Activated T-cell treated with anti-CD3 and anti-CD28 coated beads, Interleukin-2, amount 50 U/mL, for 4 hours (primary cell): ENCODE results near the gene NELFCD. TPM values are rescaled to one million over a fixed set of nuclear protein-coding genes. Genes with fewer than 3 reads are reported as not detected.

Source experiments
- ATAC-seq, 2 donors: fragments of 200-7000 bp; cut with Tn5 transposase; one replicate each; pipeline ENCODE4 v1.10.0; 2021
- DNase-seq: peaks from one replicate; pipeline ENCODE4 v3.0.0-alpha.2; 2020
- H3K27me3 Mint-ChIP-seq: one replicate; pipeline ENCODE4 v1.8.0; 2021; ENCODE audit warnings: low read depth, mixed read lengths
- H3K36me3 Mint-ChIP-seq: one replicate; pipeline ENCODE4 v1.8.0; 2022; ENCODE audit warnings: mixed read lengths; ENCODE audit not compliant: insufficient read depth
- H3K4me1 Mint-ChIP-seq: one replicate; pipeline ENCODE4 v1.8.0; 2021; ENCODE audit warnings: low read depth, mixed read lengths
- H3K4me3 Mint-ChIP-seq: one replicate; pipeline ENCODE4 v1.8.0; 2021; ENCODE audit warnings: mild to moderate bottlenecking, moderate library complexity, mixed read lengths
- H3K9me3 Mint-ChIP-seq: one replicate; pipeline ENCODE4 v1.8.0; 2021; ENCODE audit warnings: mixed read lengths
- total RNA-seq, 3 donors: library from RNA; stranded (reverse); gene quantifications; one replicate each; pipeline ENCODE4 v1.2.1, GENCODE V29; 2021

The NELFCD gene
- total RNA-seq, 3 donors from 2014 or later = 119 to 146 (median 128) TPM

- Mint-ChIP-seq H3K9me3 (no peaks in the 10 kb centered on the region), H3K36me3 (no peaks in the 10 kb centered on the region), H3K4me1 (peaks cover 44% of the 10 kb centered on the region), H3K27me3 (no peaks in the 10 kb centered on the region), H3K4me3 (no peak overlapping the region)
- ATAC-seq (no peak), DNase-seq (no peak)
Measured at GRCh38 chr20:59015411-59015810, 34.4 kb downstream of the NELFCD start.

DNA sequence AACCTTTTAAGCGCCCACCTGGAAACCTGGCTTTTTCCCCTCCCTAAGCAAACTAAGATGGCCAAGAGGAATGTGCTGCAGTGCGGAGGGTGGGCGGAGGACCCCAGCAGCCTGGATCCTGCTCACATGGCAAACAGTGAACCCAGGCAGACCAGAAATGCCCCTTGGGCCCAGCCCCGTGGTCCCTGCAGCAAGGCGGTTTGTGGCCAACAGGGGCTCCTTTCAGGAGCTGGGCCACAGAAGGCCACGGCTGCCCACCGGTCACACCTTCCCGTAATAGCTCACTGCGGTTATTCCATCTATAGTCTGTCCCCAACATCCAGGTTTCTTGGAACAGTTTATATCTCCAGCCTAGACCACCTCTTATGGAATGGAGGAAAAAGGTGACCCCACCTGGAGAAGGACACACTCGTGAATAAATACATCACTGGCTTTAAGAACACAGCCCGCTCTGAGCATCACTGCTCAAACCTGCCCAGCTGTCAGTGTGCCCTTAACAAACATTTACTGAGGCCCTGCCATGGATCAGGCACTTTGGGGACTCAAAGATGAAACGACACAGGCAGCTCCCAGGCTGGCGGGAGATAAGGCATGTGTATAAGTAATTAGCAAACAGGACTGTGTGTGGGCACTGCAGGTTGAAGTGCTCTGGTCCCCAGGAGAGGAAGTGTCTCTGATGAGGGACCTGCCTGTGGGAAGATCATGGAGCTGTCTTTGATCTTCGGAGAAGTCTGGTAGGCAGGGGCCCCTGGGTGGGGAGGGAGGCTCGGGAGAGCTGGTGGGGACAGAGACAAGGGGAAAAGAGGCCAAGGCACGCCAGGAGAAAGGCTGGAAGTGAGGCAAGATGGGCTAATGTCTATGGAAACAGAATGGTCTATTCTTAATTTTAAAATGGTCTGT is 35.0 kb downstream of the NELFCD start:
- DNase-seq (no peak), ATAC-seq (no peak)
- Mint-ChIP-seq H3K9me3 (no peaks in the 10 kb centered on the region), H3K36me3 (no peaks in the 10 kb centered on the region), H3K27me3 (no peaks in the 10 kb centered on the region), H3K4me3 (no peak overlapping the region), H3K4me1 (peaks cover 48% of the 10 kb centered on the region)

DNA sequence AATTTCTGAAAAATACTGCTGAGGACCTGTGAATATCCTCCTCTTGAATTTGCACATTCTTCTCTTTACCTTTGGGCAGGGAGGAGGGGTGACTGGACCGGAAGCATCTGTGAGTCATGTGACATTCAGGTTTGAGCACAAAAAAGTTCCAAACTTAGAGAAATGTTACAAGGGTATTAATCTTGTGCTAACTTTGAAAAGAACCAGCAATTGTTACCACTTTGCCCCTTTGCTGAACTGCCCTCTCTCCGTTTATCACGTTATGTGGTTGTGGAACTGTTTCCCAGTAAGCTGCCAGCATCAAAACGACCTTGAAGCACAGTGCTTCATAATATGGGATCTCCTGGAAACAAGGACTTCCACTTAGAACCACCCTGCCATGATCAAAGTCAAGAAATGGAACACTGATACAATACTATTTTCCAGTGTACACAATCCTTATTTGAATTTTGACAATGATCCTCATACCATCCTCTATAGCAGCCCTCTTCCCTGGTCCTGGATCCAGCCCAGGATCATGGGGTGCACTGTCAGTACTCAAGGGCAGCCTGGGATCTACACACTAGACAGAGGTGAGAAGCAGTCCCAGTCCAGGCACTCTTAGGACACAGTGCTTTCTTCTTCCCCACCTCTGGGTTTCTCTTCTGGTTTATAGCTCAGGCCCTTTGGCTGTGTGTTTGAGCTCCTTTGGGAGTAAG is 35.9 kb downstream of the NELFCD start:
- no peaks in the 10 kb centered on the region for H3K27me3 Mint-ChIP-seq
- DNase-seq = peak; percentile 27
- ATAC-seq = peak; percentile 49 to 70
- no peaks in the 10 kb centered on the region for H3K36me3 Mint-ChIP-seq
- H3K4me3 Mint-ChIP-seq = no peak overlapping the region
- H3K9me3 Mint-ChIP-seq = no peaks in the 10 kb centered on the region
- H3K4me1 Mint-ChIP-seq = peaks cover 47% of the 10 kb centered on the region

GRCh38 chr20:59017493-59018231 is 36.6 kb downstream of the NELFCD start:
- ATAC-seq (no peak), DNase-seq (no peak)
- no peak overlapping the region for H3K4me3 Mint-ChIP-seq
- H3K4me1 Mint-ChIP-seq = peaks cover 46% of the 10 kb centered on the region
- no peaks in the 10 kb centered on the region for H3K27me3 Mint-ChIP-seq
- H3K36me3 Mint-ChIP-seq = peaks cover 4% of the 10 kb centered on the region
- no peaks in the 10 kb centered on the region for H3K9me3 Mint-ChIP-seq

DNA sequence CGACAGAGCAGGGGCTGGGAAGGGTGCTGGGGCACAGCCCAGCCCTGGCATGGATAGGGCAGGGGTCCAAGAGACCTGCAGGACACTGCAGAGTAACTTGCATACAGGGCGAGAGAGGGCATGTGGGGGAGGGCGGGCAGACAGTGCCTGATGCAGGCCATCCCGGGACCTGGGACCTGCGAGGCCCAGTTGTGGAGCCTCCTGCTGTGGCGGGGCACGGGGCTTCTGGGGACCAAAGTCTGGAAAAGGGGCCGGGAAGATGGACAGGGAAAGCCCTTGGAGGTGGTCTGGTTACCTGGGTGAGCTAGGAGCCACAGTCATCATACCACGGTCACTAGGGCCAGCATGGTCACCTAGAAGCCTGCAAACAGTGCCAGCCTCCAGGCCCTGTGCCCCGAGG is 37.8 kb downstream of the NELFCD start:
- Mint-ChIP-seq H3K9me3 (no peaks in the 10 kb centered on the region), H3K36me3 (peaks cover 7% of the 10 kb centered on the region), H3K27me3 (no peaks in the 10 kb centered on the region), H3K4me1 (peaks cover 37% of the 10 kb centered on the region), H3K4me3 (no peak overlapping the region)
- DNase-seq = no peak
- ATAC-seq = no peak

DNA sequence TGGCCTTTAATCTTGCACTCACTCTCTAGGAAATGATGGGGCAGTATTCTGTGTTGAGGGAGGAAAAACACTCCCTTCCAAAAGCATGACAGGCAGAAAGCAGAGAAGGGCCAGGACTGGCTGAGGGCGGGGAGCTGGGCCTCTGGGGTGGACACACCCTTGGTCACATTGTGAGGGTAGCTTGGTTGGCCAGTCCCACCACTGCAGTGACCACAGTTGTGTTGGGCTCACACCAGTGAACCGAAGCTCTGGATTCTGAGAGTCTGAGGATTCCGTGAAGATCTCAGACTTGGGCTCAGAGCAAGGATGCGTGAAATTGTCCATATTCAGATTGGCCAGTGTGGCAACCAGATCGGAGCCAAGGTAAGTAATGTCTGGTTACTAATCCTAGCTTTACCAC is 38.2 kb downstream of the NELFCD start, which contains the start of gene TUBB1:
Gene TUBB1, plus strand, starts transcription at position 213 of the 400 bp plus-strand sequence. Its CDS starts 94 bp downstream, at position 307.
- H3K4me3 Mint-ChIP-seq = no peak within 1 kb of the TSS
- peaks cover 11% of the 10 kb centered on the region for H3K36me3 Mint-ChIP-seq
- H3K9me3 Mint-ChIP-seq = no peaks in the 10 kb centered on the region
- peaks cover 33% of the 10 kb centered on the region for H3K4me1 Mint-ChIP-seq
- no peaks in the 10 kb centered on the region for H3K27me3 Mint-ChIP-seq
- no peak for ATAC-seq
- no peak for DNase-seq

- Mint-ChIP-seq H3K4me3 (no peak overlapping the region), H3K27me3 (no peaks in the 10 kb centered on the region), H3K9me3 (no peaks in the 10 kb centered on the region), H3K4me1 (peaks cover 30% of the 10 kb centered on the region), H3K36me3 (peaks cover 23% of the 10 kb centered on the region)
- DNase-seq (no peak), ATAC-seq (peak; percentile 29 to 44)
Measured at GRCh38 chr20:59020938-59021551, 40.0 kb downstream of the NELFCD start.

DNA sequence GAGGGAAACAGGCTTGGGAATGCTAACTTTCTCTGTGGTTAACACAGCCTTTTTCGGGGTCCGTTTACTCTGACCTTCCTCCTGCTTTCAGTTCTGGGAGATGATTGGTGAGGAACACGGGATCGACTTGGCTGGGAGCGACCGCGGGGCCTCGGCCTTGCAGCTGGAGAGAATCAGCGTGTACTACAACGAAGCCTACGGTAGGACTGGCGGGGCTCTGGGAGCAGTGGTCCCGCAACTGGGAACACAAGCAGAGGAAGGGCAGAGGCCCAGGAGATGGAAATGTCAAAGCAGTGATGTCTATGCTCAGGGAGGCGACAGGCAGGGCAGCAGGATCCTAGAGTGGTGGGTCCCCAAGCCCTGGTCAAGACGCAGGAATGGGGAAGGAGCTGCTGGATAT is 41.7 kb downstream of the NELFCD start:
- DNase-seq (no peak), ATAC-seq (no peak)
- Mint-ChIP-seq H3K4me1 (peaks cover 31% of the 10 kb centered on the region), H3K36me3 (peaks cover 35% of the 10 kb centered on the region), H3K27me3 (no peaks in the 10 kb centered on the region), H3K9me3 (no peaks in the 10 kb centered on the region), H3K4me3 (no peak overlapping the region)

GRCh38 chr20:59023616-59024015 is 42.6 kb downstream of the NELFCD start:
- DNase-seq = no peak
- Mint-ChIP-seq H3K4me3 (no peak overlapping the region), H3K27me3 (no peaks in the 10 kb centered on the region), H3K9me3 (no peaks in the 10 kb centered on the region), H3K4me1 (peaks cover 39% of the 10 kb centered on the region), H3K36me3 (peaks cover 40% of the 10 kb centered on the region)
- no peak for ATAC-seq

DNA sequence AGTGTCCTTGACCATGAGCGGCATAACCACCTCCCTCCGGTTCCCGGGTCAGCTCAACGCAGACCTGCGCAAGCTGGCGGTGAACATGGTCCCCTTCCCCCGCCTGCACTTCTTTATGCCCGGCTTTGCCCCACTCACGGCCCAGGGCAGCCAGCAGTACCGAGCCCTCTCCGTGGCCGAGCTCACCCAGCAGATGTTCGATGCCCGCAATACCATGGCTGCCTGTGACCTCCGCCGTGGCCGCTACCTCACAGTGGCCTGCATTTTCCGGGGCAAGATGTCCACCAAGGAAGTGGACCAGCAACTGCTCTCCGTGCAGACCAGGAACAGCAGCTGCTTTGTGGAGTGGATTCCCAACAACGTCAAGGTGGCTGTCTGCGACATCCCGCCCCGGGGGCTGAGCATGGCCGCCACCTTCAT is 43.1 kb downstream of the NELFCD start:
- ATAC-seq = no peak
- H3K27me3 Mint-ChIP-seq = no peaks in the 10 kb centered on the region
- DNase-seq = no peak
- no peak overlapping the region for H3K4me3 Mint-ChIP-seq
- H3K36me3 Mint-ChIP-seq = peaks cover 45% of the 10 kb centered on the region
- no peaks in the 10 kb centered on the region for H3K9me3 Mint-ChIP-seq
- peaks cover 44% of the 10 kb centered on the region for H3K4me1 Mint-ChIP-seq

DNA sequence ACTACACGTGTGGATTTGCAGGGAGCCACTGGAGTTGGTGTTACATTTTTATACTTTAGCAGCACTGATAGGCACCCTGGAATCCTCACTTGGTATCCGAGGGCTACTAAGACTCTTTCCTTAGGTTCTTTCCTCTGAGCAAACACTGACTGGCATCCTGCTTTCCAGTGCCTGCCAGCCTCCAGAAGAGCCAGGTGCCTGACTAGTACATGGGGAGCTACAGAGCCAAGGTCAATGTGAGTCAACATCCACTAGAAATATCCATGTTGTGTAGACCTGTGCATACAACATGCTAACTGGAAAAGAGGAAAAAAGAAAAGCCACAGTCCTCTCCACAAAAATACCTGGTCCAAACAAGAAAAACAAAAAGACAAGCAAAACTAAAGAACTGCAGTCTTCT is 44.0 kb downstream of the NELFCD start:
- Mint-ChIP-seq H3K9me3 (no peaks in the 10 kb centered on the region), H3K36me3 (peaks cover 53% of the 10 kb centered on the region), H3K4me3 (no peak overlapping the region), H3K4me1 (peaks cover 53% of the 10 kb centered on the region), H3K27me3 (no peaks in the 10 kb centered on the region)
- ATAC-seq (no peak), DNase-seq (no peak)

- DNase-seq (no peak), ATAC-seq (no peak)
- peaks cover 57% of the 10 kb centered on the region for H3K36me3 Mint-ChIP-seq
- H3K4me1 Mint-ChIP-seq = peaks cover 57% of the 10 kb centered on the region
- H3K27me3 Mint-ChIP-seq = no peaks in the 10 kb centered on the region
- H3K9me3 Mint-ChIP-seq = no peaks in the 10 kb centered on the region
- no peak overlapping the region for H3K4me3 Mint-ChIP-seq
Measured at GRCh38 chr20:59025511-59025910, 44.5 kb downstream of the NELFCD start.

- ATAC-seq (no peak), DNase-seq (no peak)
- Mint-ChIP-seq H3K4me1 (peaks cover 59% of the 10 kb centered on the region), H3K36me3 (peaks cover 62% of the 10 kb centered on the region), H3K9me3 (no peaks in the 10 kb centered on the region), H3K4me3 (peak overlapping the region; percentile 1), H3K27me3 (no peaks in the 10 kb centered on the region)
Measured at GRCh38 chr20:59026904-59027740, 46.1 kb downstream of the NELFCD start.
